Transverse colon (tissue), 4 donors: ENCODE data around the gene TFRC. TPM values are rescaled to one million over a fixed set of nuclear protein-coding genes. Genes with fewer than 3 reads are reported as not detected.

Source experiments
- DNase-seq: peaks from one replicate; pipeline ENCODE4 v3.0.0-alpha.2; 2019
- H3K27ac ChIP-seq, 4 donors: fragments of 200-600 bp; sonication (generic); 2 replicates each; pipeline ENCODE4 v1.5.1; 2016 to 2018; ENCODE audit warnings: inconsistent platforms in 4 of 4
- H3K27me3 ChIP-seq: fragments of 200-600 bp; sonication (generic); 2 replicates; pipeline ENCODE4 v1.5.1; 2017; ENCODE audit warnings: inconsistent platforms
- H3K36me3 ChIP-seq, 4 donors: fragments of 200-600 bp; sonication (generic); 2 replicates each; pipeline ENCODE4 v1.5.1; 2017 to 2019; ENCODE audit warnings: inconsistent platforms in 4 of 4
- H3K4me1 ChIP-seq, 4 donors: fragments of 200-600 bp; sonication (generic); 2 replicates each; pipeline ENCODE4 v1.5.1; 2017 to 2020; ENCODE audit warnings: inconsistent platforms in 4 of 4
- H3K4me3 ChIP-seq, 4 donors: fragments of 200-600 bp; sonication (generic); 1 replicate in 1 of 4; 2 replicates in 3 of 4; pipeline versions ENCODE4 v1.5.1 to v1.6.1; 2017 to 2019; ENCODE audit warnings: inconsistent platforms in 4 of 4
- H3K9me3 ChIP-seq, 2 donors: fragments of 200-600 bp; sonication (generic); 2 replicates each; pipeline ENCODE4 v1.5.1; 2017 to 2019; ENCODE audit warnings: inconsistent platforms in 2 of 2
- CTCF ChIP-seq, 5 experiments: fragments of 200-600 bp in 3 of 5; fragments of 450-650 bp in 2 of 5; sonication (generic) in 3 of 5; IDR thresholded peaks; 1 replicate in 2 of 5; 2 replicates in 3 of 5; pipeline ENCODE4 v1.5.1; 2016 to 2017; ENCODE audit warnings: antibody characterized with exemption in 5 of 5, inconsistent platforms in 3 of 5, mild to moderate bottlenecking in 2 of 5, moderate library complexity in 1 of 5
- EP300 ChIP-seq: sonication (generic); formaldehyde crosslinking; IDR thresholded peaks from one replicate; pipeline ENCODE4 v1.6.1; 2017; ENCODE audit warnings: antibody characterized with exemption, low read depth
- POLR2A ChIP-seq: fragments of 450-650 bp; IDR thresholded peaks from one replicate; pipeline ENCODE4 v1.6.1; 2016; ENCODE audit warnings: antibody characterized with exemption, mild to moderate bottlenecking, moderate library complexity
- POLR2AphosphoS5 ChIP-seq, 3 donors: sonication (generic); formaldehyde crosslinking; IDR thresholded peaks; one replicate each; pipeline ENCODE4 v1.6.1; 2016; ENCODE audit warnings: antibody characterized with exemption in 3 of 3
- WGBS, 2 donors: methylation state at CpG; one replicate each; pipeline ENCODE4 v1.1.5; 2018; ENCODE audit warnings: low coverage in 1 of 2; 5-methylcytosine and 5-hydroxymethylcytosine counted together
- in situ Hi-C, 4 donors: fragments of 200-750 bp; cut with MboI; loops; one replicate each; pipeline versions ENCODE4 v1.15.0 to v1.15.1; 2017; ENCODE audit warnings: low sequenced_read_pairs in 3 of 4, low pct_ligation_motif_present in 1 of 4, low pct_unique_long_range_greater_than_20kb in 1 of 4
- intact Hi-C: fragments of 100-400 bp; cut with DNase I; formaldehyde crosslinking; loops from one replicate; pipeline ENCODE4 v1.15.1; 2023; ENCODE audit warnings: low total_unique reads
- total RNA-seq, 4 donors: library from RNA; depleted of rRNA; stranded (reverse); fragments of >200 nt; gene quantifications; one replicate each; pipeline ENCODE4 v1.1.0, GENCODE V29; 2016

Gene TFRC
- total RNA-seq, 4 donors from 2014 or later: 117 to 404 (median 181) TPM

DNA sequence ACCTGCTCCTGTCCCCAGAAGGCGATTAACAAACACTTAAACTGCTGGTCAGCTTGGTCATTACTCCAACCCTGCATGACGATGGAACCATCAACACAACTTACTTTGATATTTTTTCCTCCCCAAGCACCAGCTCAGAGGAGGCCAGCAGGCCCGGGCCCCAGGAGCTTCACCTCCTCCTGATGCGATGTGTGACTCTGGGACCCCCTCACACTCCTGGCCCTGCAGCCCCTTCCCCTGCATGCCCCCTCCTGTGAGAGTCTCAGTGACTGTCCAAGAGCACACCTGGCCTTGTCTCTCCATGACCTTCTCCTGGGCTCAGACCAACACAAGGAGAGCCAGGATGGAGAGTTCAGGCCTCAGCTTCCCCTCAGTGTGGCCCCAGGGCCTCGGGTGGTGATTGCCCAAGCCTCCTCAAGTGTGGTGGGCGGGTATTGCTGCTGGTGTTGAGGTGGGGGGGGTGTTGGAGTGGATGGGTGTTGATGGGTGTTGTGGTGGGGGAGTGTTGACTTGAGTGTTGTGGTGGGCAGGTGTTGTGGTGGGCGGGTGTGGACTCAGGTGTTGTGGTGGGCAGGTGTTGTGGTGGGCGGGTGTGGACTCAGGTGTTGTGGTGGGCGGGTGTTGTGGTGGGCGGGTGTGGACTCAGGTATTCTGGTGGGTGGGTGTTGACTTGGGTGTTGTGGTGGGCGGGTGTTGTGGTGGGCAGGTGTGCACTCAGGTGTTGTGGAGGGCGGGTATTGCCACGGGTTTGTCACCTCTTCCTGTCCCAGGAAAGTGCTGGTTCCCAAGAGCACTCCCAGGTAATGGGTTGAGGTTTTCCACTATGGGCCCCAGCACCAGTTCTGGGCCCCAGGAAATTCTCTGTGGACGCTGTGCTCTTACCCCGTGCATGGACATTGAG lies 68.1 kb downstream of the TFRC start:
- intact Hi-C loops: no loop called here
- in situ Hi-C loops: no loop called here
- no peak overlapping the region for H3K4me3 ChIP-seq
- no peaks in the 10 kb centered on the region for H3K9me3 ChIP-seq
- TF ChIP-seq EP300 (no peak), POLR2AphosphoS5 (IDR thresholded peaks at IDR 0.05) (no peak), POLR2A (no peak), CTCF (IDR thresholded peaks at IDR 0.05) (no peak)
- H3K27me3 ChIP-seq: peaks cover 11% of the 10 kb centered on the region
- no peaks in the 10 kb centered on the region for H3K36me3 ChIP-seq
- no peaks in the 10 kb centered on the region for H3K4me1 ChIP-seq
- DNase-seq: no peak
- WGBS, 2 donors: 60 to 89% methylated on average over 1 to 13 of the region's 15 CpGs
- no peak overlapping the region for H3K27ac ChIP-seq

- DNase-seq: no peak
- H3K9me3 ChIP-seq: no peaks in the 10 kb centered on the region
- in situ Hi-C loops: no loop called here
- no peak overlapping the region for H3K4me3 ChIP-seq
- H3K27me3 ChIP-seq: peaks cover 16% of the 10 kb centered on the region
- TF ChIP-seq POLR2AphosphoS5 (IDR thresholded peaks at IDR 0.05) (no peak), CTCF (IDR thresholded peaks at IDR 0.05) (no peak), EP300 (no peak), POLR2A (no peak)
- H3K27ac ChIP-seq: no peak overlapping the region
- no peaks in the 10 kb centered on the region for H3K36me3 ChIP-seq
- WGBS, 2 donors: 77 to 86% methylated on average over 9 to 15 of the region's 15 CpGs
- intact Hi-C loops: no loop called here
- no peaks in the 10 kb centered on the region for H3K4me1 ChIP-seq
Measured at GRCh38 chr3:196012941-196013476, 68.9 kb downstream of the TFRC start.

- H3K9me3 ChIP-seq: no peaks in the 10 kb centered on the region
- peaks cover 16% of the 10 kb centered on the region for H3K27me3 ChIP-seq
- no peak overlapping the region for H3K4me3 ChIP-seq
- DNase-seq: no peak
- no peak overlapping the region for H3K27ac ChIP-seq
- WGBS, 2 donors: 75 to 80% methylated on average over 4 of the region's 4 CpGs
- no peaks in the 10 kb centered on the region for H3K4me1 ChIP-seq
- in situ Hi-C loops: no loop called here
- intact Hi-C loops: no loop called here
- no peak for TF ChIP-seq POLR2A
- no peak for TF ChIP-seq CTCF (IDR thresholded peaks at IDR 0.05)
- no peaks in the 10 kb centered on the region for H3K36me3 ChIP-seq
Measured at GRCh38 chr3:196012481-196012880, 69.4 kb downstream of the TFRC start.

GRCh38 chr3:196009456-196009855 lies 72.4 kb downstream of the TFRC start:
- Histone ChIP-seq H3K36me3 (no peaks in the 10 kb centered on the region), H3K27ac (no peak overlapping the region), H3K4me3 (no peak overlapping the region), H3K9me3 (no peaks in the 10 kb centered on the region), H3K27me3 (peaks cover 16% of the 10 kb centered on the region), H3K4me1 (no peaks in the 10 kb centered on the region)
- TF ChIP-seq EP300: no peak
- no peak for TF ChIP-seq POLR2A
- TF ChIP-seq CTCF (IDR thresholded peaks at IDR 0.05): no peak
- TF ChIP-seq POLR2AphosphoS5 (IDR thresholded peaks at IDR 0.05): no peak
- intact Hi-C loops: no loop called here
- no peak for DNase-seq
- in situ Hi-C loops: no loop called here
- WGBS, 2 donors: 82 to 89% methylated on average over 1 to 5 of the region's 5 CpGs
